GM12874 (cell line): ENCODE measurements around the gene FRZB.

ENCODE experiments used
- CTCF ChIP-seq: IDR thresholded peaks from 2 replicates; pipeline ENCODE4 v1.5.1; 2011; ENCODE audit warnings: low read depth, mild to moderate bottlenecking, control low read depth, low read length, moderate library complexity; ENCODE audit not compliant: insufficient read depth

FRZB gene

GRCh38 chr2:182784777-182785176 lies 81.7 kb downstream of the FRZB start:
- TF ChIP-seq CTCF = peak; percentile 19; the same call in 1 of the 2 replicates

- no peak for TF ChIP-seq CTCF
These were observed 82.3 kb downstream of the FRZB start for GRCh38 chr2:182784058-182784706.
